K562 (cell line): ENCODE measurements around the gene HNRNPDL. TPM values are rescaled to one million over a fixed set of nuclear protein-coding genes. Genes with fewer than 3 reads are reported as not detected.
A peak's percentile ranks its signal among the peaks of the same experiment; 100 is the strongest.

Experiments used
- ATAC-seq: fragments of 200-7000 bp; cut with Tn5 transposase; 3 replicates; pipeline ENCODE4 v1.9.1; 2020; ENCODE audit warnings: moderate library complexity
- BruUV-seq: library from RNA; stranded (reverse); fragments of 400-500 nt; replicated peaks from 2 replicates; lab custom pipeline; 2021; lab: Mats Ljungman, UMichigan
- CTCF ChIA-PET: fragments of 300-600 bp; formaldehyde crosslinking; extraction: SDS; loops from one replicate; lab custom pipeline; 2021; ENCODE audit warnings: low intra/inter-chr PET ratio; lab: Yijun Ruan, JAX
- POLR2A ChIA-PET: fragments of 300-600, 350-650 bp; sonication (Branson Sonifier 250); formaldehyde crosslinking; extraction: SDS; loops from one replicate; lab custom pipeline; 2021; ENCODE audit warnings: antibody characterized with exemption, inconsistent platforms; lab: Yijun Ruan, JAX
- DNase-seq, 4 experiments: peaks; one replicate each; pipeline versions ENCODE4 v3.0.0 to v3.0.0-alpha.2; 2011 to 2018; ENCODE audit warnings: low spot score in 3 of 4, mixed read lengths in 3 of 4; ENCODE audit errors: extremely low read depth in 1 of 4
- FAIRE-seq: peaks from 2 replicates; lab custom pipeline; 2011; peaks lifted over from hg19 to GRCh38; lab: Jason Lieb, UNC
- H2AFZ ChIP-seq: 2 replicates; pipeline ENCODE4 v1.6.0; 2011; ENCODE audit warnings: low read depth, low read length, control low read depth, inconsistent platforms
- H3K27ac ChIP-seq: fragments of 200-600 bp; 3 replicates; pipeline ENCODE4 v1.8.0; 2011; ENCODE audit warnings: low read depth, mild to moderate bottlenecking, control low read depth, inconsistent platforms, low read length, moderate library complexity, mixed read lengths; ENCODE audit errors: extremely low read depth
- H3K27me3 ChIP-seq, 2 experiments: fragments of 300-600 bp in 1 of 2; 2 replicates in 1 of 2; 3 replicates in 1 of 2; pipeline versions ENCODE4 v1.6.0 to v1.8.0; 2011; ENCODE audit warnings: inconsistent platforms in 2 of 2, low read length in 2 of 2, mild to moderate bottlenecking in 1 of 2, mixed read lengths in 1 of 2, moderate library complexity in 1 of 2; ENCODE audit not compliant: control insufficient read depth in 2 of 2, insufficient read depth in 2 of 2
- H3K36me3 ChIP-seq: fragments of 300-600 bp; 3 replicates; pipeline ENCODE4 v1.8.0; 2011; ENCODE audit warnings: mild to moderate bottlenecking, low read length, inconsistent platforms; ENCODE audit not compliant: control insufficient read depth, insufficient read depth
- H3K4me1 ChIP-seq, 2 experiments: fragments of 200-600 bp in 1 of 2; replicated peaks in 1 of 2; 2 replicates in 1 of 2; 3 replicates in 1 of 2; pipeline versions ENCODE4 v1.5.1 to v1.8.0; 2011; ENCODE audit warnings: inconsistent platforms in 2 of 2, low read length in 2 of 2, mild to moderate bottlenecking in 1 of 2, mixed read lengths in 1 of 2, moderate library complexity in 1 of 2; ENCODE audit not compliant: control insufficient read depth in 2 of 2, insufficient read depth in 2 of 2
- H3K4me2 ChIP-seq: 2 replicates; pipeline ENCODE4 v1.6.1; 2011; ENCODE audit warnings: low read length, control low read depth, inconsistent platforms, mixed read lengths; ENCODE audit not compliant: insufficient read depth
- H3K4me3 ChIP-seq: fragments of 200-600 bp; sonication (generic), shearing (Covaris generic); 2 replicates; pipeline ENCODE4 v1.5.1; 2016; ENCODE audit warnings: control low read depth, inconsistent platforms
- H3K79me2 ChIP-seq: fragments of 200-600 bp; 3 replicates; pipeline ENCODE4 v1.8.0; 2011; ENCODE audit warnings: low read length, inconsistent platforms; ENCODE audit not compliant: control insufficient read depth, insufficient read depth
- H3K9ac ChIP-seq, 2 experiments: 2 replicates each; pipeline versions ENCODE4 v1.6.0 to v1.6.1; 2011; ENCODE audit warnings: low read depth in 2 of 2, low read length in 2 of 2, control low read depth in 1 of 2, inconsistent platforms in 1 of 2, mild to moderate bottlenecking in 1 of 2, mixed read lengths in 1 of 2; ENCODE audit not compliant: insufficient read depth in 1 of 2
- H3K9me1 ChIP-seq: one replicate; pipeline ENCODE4 v1.6.0; 2011; ENCODE audit warnings: inconsistent platforms, mild to moderate bottlenecking, low read length, moderate library complexity; ENCODE audit not compliant: control insufficient read depth, insufficient read depth
- H3K9me3 ChIP-seq: replicated peaks from 2 replicates; pipeline ENCODE4 v1.5.1; 2011; ENCODE audit warnings: low read depth, low read length, inconsistent platforms; ENCODE audit not compliant: control insufficient read depth, insufficient read depth
- H4K20me1 ChIP-seq: replicated peaks from 2 replicates; pipeline ENCODE4 v1.6.1; 2011; ENCODE audit warnings: low read length, inconsistent platforms, mixed read lengths; ENCODE audit not compliant: control insufficient read depth, insufficient read depth
- ASH1L ChIP-seq: fragments of 450-650 bp; IDR thresholded peaks from 2 replicates; pipeline ENCODE4 v1.6.1; 2018; ENCODE audit warnings: borderline replicate concordance, mild to moderate bottlenecking, low read depth; ENCODE audit not compliant: partially characterized antibody
- HIVEP1 ChIP-seq: fragments of 250-450 bp; sonication (Bioruptor Pico); IDR thresholded peaks from 2 replicates; pipeline ENCODE4 v1.4.0; 2020; ENCODE audit warnings: mild to moderate bottlenecking
- IRF1 ChIP-seq: sonication (generic); formaldehyde crosslinking; IDR thresholded peaks from 2 replicates; pipeline ENCODE4 v1.8.0; 2022; ENCODE audit warnings: missing genetic modification reagents, mild to moderate bottlenecking, borderline replicate concordance
- REST ChIP-seq, 2 experiments: fragments of 450-650 bp; formaldehyde crosslinking in 1 of 2; IDR thresholded peaks; 2 replicates each; pipeline versions ENCODE4 v1.4.0 to v1.6.1; 2014 to 2020; ENCODE audit warnings: mild to moderate bottlenecking in 2 of 2, borderline replicate concordance in 1 of 2, low read depth in 1 of 2
- RHOXF2B ChIP-seq: fragments of 250-450 bp; sonication (Bioruptor Pico); conservative IDR thresholded peaks from 2 replicates; pipeline ENCODE4 v1.5.1; 2021
- XRCC4 ChIP-seq: IDR thresholded peaks from one replicate; pipeline ENCODE4 v1.6.1; 2011; ENCODE audit not compliant: insufficient read depth, insufficient read length; ENCODE audit errors: extremely low read depth
- ZNF431 ChIP-seq: sonication (generic); formaldehyde crosslinking; IDR thresholded peaks from 2 replicates; pipeline ENCODE4 v1.8.0; 2022; ENCODE audit warnings: mild to moderate bottlenecking, missing genetic modification reagents
- ZNF436 ChIP-seq: fragments of 250-450, 450-650 bp; sonication (Bioruptor Pico); formaldehyde crosslinking; IDR thresholded peaks from 2 replicates; pipeline ENCODE4 v1.7.0; 2020; ENCODE audit warnings: mild to moderate bottlenecking
- WGBS: fragments of 100-300 bp; shearing (Covaris generic); methylation state at CpG from one replicate; pipeline ENCODE4 v1.1.6; 2016; ENCODE audit warnings: low coverage, mixed read lengths; ENCODE audit not compliant: insufficient coverage; ENCODE audit errors: missing lambda C conversion rate; 5-methylcytosine and 5-hydroxymethylcytosine counted together
- in situ Hi-C: fragments of 300-500 bp; cut with MboI; formaldehyde crosslinking; loops from 4 replicates; pipeline ENCODE4 v1.15.0; 2018; ENCODE audit warnings: inconsistent platforms, mixed read lengths
- intact Hi-C: fragments of 100-400 bp; cut with micrococcal nuclease; formaldehyde crosslinking; loops from 2 replicates; pipeline ENCODE4 v1.14.2; 2022
- polyA plus RNA-seq, 8 experiments: library from polyadenylated mRNA; depleted of rRNA in 4 of 8; stranded (reverse) in 5 of 8; unstranded in 3 of 8; fragments of >200 nt; fragmentation: Nextera tagmentation in 2 of 8; fragmentation: Illumina TruSeq in 1 of 8; extraction: Ambion mirVana in 2 of 8; extraction: Trizol in 1 of 8; gene quantifications; 2 replicates each; pipeline versions ENCODE4 v1.2.1 to v1.2.3, GENCODE V29; 2011 to 2014; ENCODE audit warnings: inconsistent platforms in 1 of 8, missing spikeins in 1 of 8
- total RNA-seq, 7 experiments: library from RNA; depleted of rRNA in 6 of 7; stranded (reverse); fragments of >200 nt in 6 of 7; fragmentation: Illumina TruSeq in 2 of 7; extraction: Trizol in 2 of 7; gene quantifications; 2 replicates each; pipeline versions ENCODE4 v1.2.1 to v1.2.3, GENCODE V29; 2011 to 2021; ENCODE audit warnings: low replicate concordance in 1 of 7

HNRNPDL gene
- total and polyA plus RNA-seq, 9 of the 15 experiments (the other 6 are each of a cell fraction or from before 2014, with no cell fraction given), result 243 to 652 (median 351) TPM

- TF ChIP-seq REST (IDR thresholded peaks at IDR 0.05; ENCODE audit: borderline replicate concordance) (no peak), REST (CRISPR knock-in tag; IDR thresholded peaks at IDR 0.05; ENCODE audit: low read depth) (no peak)
These were observed 49.4 kb downstream of the HNRNPDL start (continued) for GRCh38 chr4:82380831-82381230.

GRCh38 chr4:82380344-82380743 lies 49.9 kb downstream of the HNRNPDL start:
- in situ Hi-C loops, result no loop called here
- FAIRE-seq, result no peak
- TF ChIP-seq ZNF431 (no peak), XRCC4 (no peak), HIVEP1 (CRISPR knock-in tag) (no peak), RHOXF2B (CRISPR knock-in tag) (no peak), ASH1L (no peak), IRF1 (CRISPR knock-in tag) (no peak), ZNF436 (no peak)

More at GRCh38 chr4:82380344-82380743, 49.9 kb downstream of the HNRNPDL start:
- no TSS peak for BruUV-seq
- Histone ChIP-seq H2AFZ (no peak overlapping the region), H3K9me3 (no peaks in the 10 kb centered on the region), H3K4me1 (peaks cover 7 to 8% of the 10 kb centered on the region in 2 experiments; a peak in 4 of 5 replicates), H3K27me3 (no peaks in the 10 kb centered on the region), H3K36me3 (0 out of 3 replicates have a peak, but pooled peaks cover 3% of the 10 kb centered on the region), H3K4me2 (no peak overlapping the region), H4K20me1 (no peaks in the 10 kb centered on the region), H3K27ac (no peak overlapping the region), H3K4me3 (no peak overlapping the region), H3K9me1 (no peaks in the 10 kb centered on the region), H3K9ac (0 out of 4 replicates have a peak overlapping the region, but pooled peaks of 1 of the 2 experiments have one; percentile 21), H3K79me2 (peaks cover 13% of the 10 kb centered on the region)
- WGBS, result 69% methylated on average over 9 of the region's 9 CpGs
- peak; percentile 23; the same call in 2 of the 3 replicates for ATAC-seq
- ChIA-PET POLR2A (interaction anchor here (0.6 to 2.0 kb wide), 5 partner anchors 10 to 1265 kb away, joined by 3 to 4 read pairs (median 3); no protein-coding TSS in a partner anchor), CTCF (no interaction called here)
- intact Hi-C loops, result no loop called here
- DNase-seq, result no peak
